NCI-H1105 (cell line): Measurements from ENCODE around the gene GPR107.

Experiments
- DNase-seq: peaks from one replicate; lab custom pipeline; 2025; lab: John Stamatoyannopoulos, UW

The GPR107 gene

GRCh38 chr9:130137081-130137640 lies 83.5 kb downstream of the GPR107 start:
- DNase-seq: no peak

- DNase-seq: no peak
These were observed 84.0 kb downstream of the GPR107 start for GRCh38 chr9:130137641-130138081.

GRCh38 chr9:130138171-130138653 lies 84.5 kb downstream of the GPR107 start:
- DNase-seq: no peak

GRCh38 chr9:130138791-130139190 lies 85.1 kb downstream of the GPR107 start:
- no peak for DNase-seq

- DNase-seq: no peak
These were observed 85.5 kb downstream of the GPR107 start for GRCh38 chr9:130139251-130139650.

- DNase-seq: no peak
These were observed 87.0 kb downstream of the GPR107 start for GRCh38 chr9:130140706-130141105.

- DNase-seq: no peak
These were observed 88.3 kb downstream of the GPR107 start for GRCh38 chr9:130142056-130142455.

GRCh38 chr9:130142641-130143040 lies 88.9 kb downstream of the GPR107 start:
- DNase-seq: no peak

- no peak for DNase-seq
These were observed 89.7 kb downstream of the GPR107 start for GRCh38 chr9:130143279-130143893.

GRCh38 chr9:130143958-130144366 lies 90.3 kb downstream of the GPR107 start:
- DNase-seq: no peak

- DNase-seq: no peak
These were observed 91.0 kb downstream of the GPR107 start for GRCh38 chr9:130144703-130145102.

- no peak for DNase-seq
These were observed 92.0 kb downstream of the GPR107 start for GRCh38 chr9:130145658-130146057.

- no peak for DNase-seq
These were observed 93.5 kb downstream of the GPR107 start for GRCh38 chr9:130147198-130147597.

- DNase-seq: no peak
These were observed 94.2 kb downstream of the GPR107 start for GRCh38 chr9:130147910-130148309.

GRCh38 chr9:130149031-130149430 lies 95.3 kb downstream of the GPR107 start:
- DNase-seq: no peak

- DNase-seq: no peak
These were observed 96.1 kb downstream of the GPR107 start for GRCh38 chr9:130149654-130150286.

- DNase-seq: no peak
These were observed 97.2 kb downstream of the GPR107 start for GRCh38 chr9:130150779-130151382.

GRCh38 chr9:130154816-130155215 lies 101.1 kb downstream of the GPR107 start:
- no peak for DNase-seq

GRCh38 chr9:130155647-130156046 lies 101.9 kb downstream of the GPR107 start:
- DNase-seq: no peak

- DNase-seq: no peak
These were observed 103.0 kb downstream of the GPR107 start for GRCh38 chr9:130156672-130157071.

GRCh38 chr9:130157079-130157478 lies 103.4 kb downstream of the GPR107 start:
- DNase-seq: no peak

GRCh38 chr9:130158001-130158400 lies 104.3 kb downstream of the GPR107 start:
- DNase-seq: no peak

- DNase-seq: no peak
These were observed 105.4 kb downstream of the GPR107 start for GRCh38 chr9:130159057-130159456.
